Posterior vena cava (tissue), 2 donors: Measurements from ENCODE around the gene PYGO2. TPM values are rescaled to one million over a fixed set of nuclear protein-coding genes. Genes with fewer than 3 reads are reported as not detected.
"Not testable (repeated sequence)": the region's sequence is repeated elsewhere in the genome, so short reads cannot be mapped to it uniquely, and the experiment has no call there.

Experiments used
- DNase-seq: peaks from one replicate; pipeline ENCODE4 v3.0.0-alpha.2; 2020; ENCODE audit warnings: low spot score
- intact Hi-C, 2 donors: fragments of 100-400 bp; cut with DNase I; formaldehyde crosslinking; loops; one replicate each; pipeline versions ENCODE4 v1.14.1 to v1.14.2; 2022 to 2023
- total RNA-seq, 2 donors: library from RNA; stranded (reverse); fragmentation: NEBNext Ultra II Directional; extraction: Animal tissue kit (Norgen Biotek cat#: 25700); gene quantifications; one replicate each; pipeline ENCODE4 v1.2.1, GENCODE V29; 2021
- donor health status: DM: yes; HTN: yes; CAD: no.
- donor health status: DM: yes; HTN: yes; CAD: no.

PYGO2 gene
- total RNA-seq, 2 donors from 2014 or later = 17.0 to 19.2 TPM

- DNase-seq = peak; percentile 100
- intact Hi-C loops = loop anchor here (1.0 to 2.0 kb wide), 2 partner anchors 48 to 49 kb away; partner anchors contain the start of gene ADAM15 (in 1 of the 2)
These were observed 40.3 kb upstream of the PYGO2 start for GRCh38 chr1:155001675-155002463.

DNA sequence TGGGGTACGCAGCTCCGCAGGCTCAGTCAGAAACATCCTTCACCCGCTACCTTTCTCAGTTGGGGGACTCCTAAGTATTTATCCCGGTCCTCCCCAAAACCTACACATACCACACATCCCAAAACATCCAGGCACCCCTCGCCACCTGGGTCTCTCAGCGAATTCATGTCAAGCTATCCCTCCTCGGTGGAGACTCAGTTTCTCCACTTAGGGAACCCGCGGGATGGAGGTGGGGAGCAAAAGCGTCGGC lies 39.8 kb upstream of the PYGO2 start:
- intact Hi-C loops = no loop called here

DNA sequence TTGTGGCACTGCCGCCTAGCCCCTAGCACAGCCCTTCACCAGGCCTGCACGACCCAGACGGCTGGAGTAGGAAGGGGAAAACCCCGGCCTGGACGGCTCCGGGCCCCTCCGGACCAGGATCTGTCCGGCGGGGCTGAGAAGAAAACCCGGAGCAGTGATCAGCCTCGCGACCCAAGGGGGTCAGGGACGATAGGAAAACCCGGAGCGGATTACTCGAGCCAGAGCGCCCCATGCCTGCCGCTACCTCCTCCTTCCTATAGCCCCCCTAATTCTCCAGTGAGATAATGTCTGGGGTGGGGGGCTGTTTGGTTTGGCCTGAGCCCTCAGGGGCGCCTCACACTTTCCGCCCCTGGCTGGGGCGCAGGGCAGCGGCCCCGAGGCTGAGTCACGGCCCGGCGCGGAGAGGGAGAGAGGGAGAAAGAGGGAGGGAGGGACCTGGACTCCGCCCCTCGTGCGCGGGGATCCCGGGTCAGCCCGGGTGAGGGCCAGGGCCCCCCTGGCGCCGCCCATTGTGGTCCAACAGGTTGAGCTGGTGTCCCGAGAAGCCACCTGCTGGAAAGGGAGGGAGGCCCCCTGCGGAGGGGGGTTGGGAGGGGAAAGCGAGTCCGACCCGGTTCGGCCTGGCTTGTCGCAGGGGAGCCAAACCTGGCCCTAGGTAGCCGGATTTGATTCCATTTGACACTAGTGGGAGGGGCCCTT lies 39.3 kb upstream of the PYGO2 start:
- DNase-seq = peak; percentile 95
- intact Hi-C loops = no loop called here

More for the DNA sequence above, 39.8 kb upstream of the PYGO2 start:
- no peak for DNase-seq

DNA sequence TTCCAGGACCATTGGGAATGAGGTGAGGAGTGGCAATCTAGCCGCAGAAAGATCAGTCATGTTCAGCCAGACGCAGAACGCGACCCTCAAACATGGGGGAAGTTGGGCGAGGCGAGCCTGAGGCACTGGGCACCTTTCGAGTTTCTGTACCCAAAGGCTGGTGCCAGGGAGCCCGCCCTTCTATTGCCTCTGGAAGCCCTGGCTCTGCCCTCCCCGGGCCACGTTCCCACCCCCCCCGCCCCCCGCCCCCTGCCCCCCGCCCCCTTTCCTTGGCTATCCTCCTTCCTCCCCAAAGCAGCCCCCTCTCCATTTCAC lies 38.8 kb upstream of the PYGO2 start:
- peak; percentile 81 for DNase-seq
- intact Hi-C loops = no loop called here

- intact Hi-C loops = no loop called here
- DNase-seq = peak; percentile 80
These were observed 38.2 kb upstream of the PYGO2 start for GRCh38 chr1:154999571-155000410.

DNA sequence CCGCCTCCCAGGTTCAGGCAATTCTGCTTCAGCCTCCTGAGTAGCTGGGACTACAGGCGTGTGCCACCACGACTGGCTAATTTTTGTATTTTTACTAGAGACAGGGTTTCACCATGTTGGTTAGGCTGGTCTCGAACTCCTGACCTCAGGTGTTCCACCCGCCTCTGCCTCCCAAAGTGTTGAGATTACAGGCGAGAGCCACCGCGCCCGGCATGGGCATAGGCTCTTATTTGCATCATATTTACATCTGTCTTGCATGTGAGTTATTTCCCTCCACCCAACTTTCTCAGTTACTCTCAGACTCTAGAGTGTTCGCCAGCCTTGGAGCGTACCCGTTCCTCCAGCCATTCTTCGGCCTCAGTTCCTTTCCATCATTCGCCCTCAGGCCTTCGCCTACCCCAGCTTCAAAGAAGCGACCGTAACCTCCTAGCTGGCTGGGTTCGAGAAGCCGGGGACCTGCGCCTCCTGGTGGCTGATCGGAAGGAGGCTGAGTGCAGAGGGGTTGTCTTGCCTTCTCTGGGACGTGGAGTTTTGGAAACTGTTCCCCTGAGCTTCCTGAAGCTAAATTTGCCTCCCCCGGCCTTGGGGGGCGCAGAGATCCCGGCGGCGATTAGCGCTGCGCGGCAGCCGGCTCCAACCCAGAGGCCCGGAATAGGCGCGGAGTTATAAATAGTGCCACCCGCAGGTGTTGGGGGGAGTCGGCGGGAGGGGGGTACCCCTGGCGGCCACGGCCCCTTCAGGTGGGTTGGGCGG lies 37.4 kb upstream of the PYGO2 start:
- DNase-seq = peak; percentile 92
- intact Hi-C loops = no loop called here

DNA sequence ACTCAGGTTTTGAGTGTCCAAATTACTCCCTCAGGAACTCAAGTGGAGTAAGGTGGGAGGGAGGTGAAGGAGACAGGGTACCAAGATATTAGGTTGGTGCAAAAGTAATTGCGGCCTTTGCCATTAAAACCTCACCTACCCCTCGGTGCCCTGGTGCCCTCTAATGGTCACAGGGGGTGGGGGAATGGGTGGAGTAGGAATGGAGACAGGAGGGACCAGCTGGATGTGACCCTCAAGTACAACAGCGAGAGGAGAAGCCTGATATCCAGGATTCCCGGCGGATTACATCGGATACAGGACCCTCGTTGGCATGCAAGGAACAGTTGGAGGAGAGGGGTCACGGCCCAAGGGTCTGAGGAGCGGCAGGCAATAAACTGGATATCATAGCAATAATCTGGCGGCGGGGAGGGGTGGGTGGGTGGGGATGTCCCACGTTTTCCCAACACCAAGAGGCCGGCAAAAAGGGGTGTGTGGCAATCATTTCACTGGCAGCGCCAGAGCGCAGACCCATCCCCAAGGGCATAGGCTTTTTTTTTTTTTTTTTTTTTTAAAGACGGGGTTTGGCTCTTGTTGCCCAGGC lies 36.7 kb upstream of the PYGO2 start:
- intact Hi-C loops = no loop called here
- peak; percentile 52 for DNase-seq

DNA sequence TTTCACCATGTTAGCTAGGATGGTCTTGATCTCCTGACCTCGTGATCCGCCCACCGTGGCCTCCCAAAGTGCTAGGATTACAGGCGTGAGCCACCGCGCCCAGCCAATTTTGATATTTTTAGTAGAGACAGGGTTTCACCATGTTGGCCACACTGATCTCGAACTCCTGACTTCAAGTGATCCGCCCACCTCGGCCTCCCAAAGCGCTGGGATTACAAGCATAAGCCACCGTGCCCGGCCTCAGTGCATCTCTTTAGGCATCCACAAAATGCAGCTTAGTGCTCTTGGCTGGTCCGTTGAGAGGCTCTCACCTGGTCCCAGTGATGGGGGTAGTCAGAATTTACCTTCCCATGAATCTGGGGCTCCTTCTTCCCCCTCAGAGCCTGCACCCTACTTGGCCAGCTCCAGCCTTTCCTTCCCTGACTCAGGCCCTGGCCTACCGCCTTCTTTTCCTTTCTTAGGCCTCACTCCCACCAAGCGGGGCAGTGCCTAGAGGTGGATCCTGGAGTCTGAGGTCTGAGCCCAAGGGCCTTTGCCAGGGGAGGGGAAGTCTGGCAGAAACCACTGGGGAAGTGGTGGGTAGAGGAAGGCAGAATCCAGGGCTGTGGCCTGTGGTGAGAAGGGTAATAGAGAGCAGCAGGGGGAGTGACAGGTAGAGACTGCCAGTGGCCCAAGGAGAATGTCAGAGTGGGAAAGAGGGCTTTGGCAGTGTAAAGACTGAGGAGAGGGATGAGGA lies 35.6 kb upstream of the PYGO2 start:
- DNase-seq = peak; percentile 47
- intact Hi-C loops = no loop called here

- intact Hi-C loops = not testable (repeated sequence)
These were observed 33.9 kb upstream of the PYGO2 start for GRCh38 chr1:154995301-154995983.

GRCh38 chr1:154994591-154994990 lies 33.0 kb upstream of the PYGO2 start:
- no peak for DNase-seq
- intact Hi-C loops = no loop called here

More at GRCh38 chr1:154995301-154995983, 33.9 kb upstream of the PYGO2 start:
- peak; percentile 82 for DNase-seq

DNA sequence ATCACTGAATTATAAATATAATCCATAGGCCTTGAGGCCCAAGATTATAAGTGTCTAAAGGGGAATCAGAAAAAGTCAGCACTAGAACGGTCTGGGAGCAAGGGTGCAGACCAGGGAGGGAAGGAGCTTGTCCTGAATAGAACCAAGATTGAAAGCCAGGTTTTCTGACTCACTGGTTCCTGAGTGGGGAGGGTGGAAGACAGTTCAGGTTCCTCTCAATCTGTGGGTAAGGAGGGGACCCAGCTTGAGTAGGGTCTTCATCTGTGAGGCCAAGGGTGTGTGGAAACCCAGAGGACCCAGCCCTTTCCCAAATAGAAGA lies 32.6 kb upstream of the PYGO2 start:
- DNase-seq = peak; percentile 12
- intact Hi-C loops = no loop called here

DNA sequence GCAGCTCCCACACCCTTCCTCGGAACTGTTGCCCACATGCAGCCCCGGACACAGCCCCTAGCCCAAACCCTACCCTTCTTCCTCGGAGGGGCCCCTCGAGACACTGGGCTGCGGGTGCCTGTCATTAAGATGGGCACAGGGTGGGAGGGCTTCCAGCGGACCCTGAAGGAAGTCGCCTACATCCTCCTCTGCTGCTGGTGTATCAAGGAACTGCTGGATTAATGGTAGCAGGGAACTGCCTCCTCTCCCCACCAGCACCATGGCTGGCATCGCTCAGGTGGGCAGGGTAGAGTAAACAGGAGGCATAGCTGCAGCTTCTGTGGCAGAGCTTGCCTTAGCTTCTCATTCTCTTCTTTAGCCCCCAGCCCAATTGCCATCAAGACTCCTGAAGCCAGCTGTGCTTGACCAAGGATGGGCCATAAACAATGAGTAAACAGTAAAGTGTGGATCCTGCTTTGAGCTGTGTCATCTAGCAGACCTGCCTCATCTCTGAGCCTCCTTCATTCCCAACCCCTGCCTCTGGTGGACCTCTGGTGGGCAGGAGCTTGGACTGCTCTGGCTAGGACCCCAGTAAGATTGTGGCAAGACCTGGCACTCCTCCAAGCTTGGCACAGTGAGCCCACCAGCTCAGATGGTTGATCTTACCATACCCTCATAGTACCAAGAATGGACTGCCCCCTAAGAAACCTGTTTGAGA lies 32.1 kb upstream of the PYGO2 start, which contains the start of gene LENEP:
Gene LENEP, plus strand, starts transcription at position 15 of the 697 bp plus-strand sequence. Its CDS starts 22 bp downstream, at position 37.
- intact Hi-C loops = no loop called here
- DNase-seq = peak; percentile 70

DNA sequence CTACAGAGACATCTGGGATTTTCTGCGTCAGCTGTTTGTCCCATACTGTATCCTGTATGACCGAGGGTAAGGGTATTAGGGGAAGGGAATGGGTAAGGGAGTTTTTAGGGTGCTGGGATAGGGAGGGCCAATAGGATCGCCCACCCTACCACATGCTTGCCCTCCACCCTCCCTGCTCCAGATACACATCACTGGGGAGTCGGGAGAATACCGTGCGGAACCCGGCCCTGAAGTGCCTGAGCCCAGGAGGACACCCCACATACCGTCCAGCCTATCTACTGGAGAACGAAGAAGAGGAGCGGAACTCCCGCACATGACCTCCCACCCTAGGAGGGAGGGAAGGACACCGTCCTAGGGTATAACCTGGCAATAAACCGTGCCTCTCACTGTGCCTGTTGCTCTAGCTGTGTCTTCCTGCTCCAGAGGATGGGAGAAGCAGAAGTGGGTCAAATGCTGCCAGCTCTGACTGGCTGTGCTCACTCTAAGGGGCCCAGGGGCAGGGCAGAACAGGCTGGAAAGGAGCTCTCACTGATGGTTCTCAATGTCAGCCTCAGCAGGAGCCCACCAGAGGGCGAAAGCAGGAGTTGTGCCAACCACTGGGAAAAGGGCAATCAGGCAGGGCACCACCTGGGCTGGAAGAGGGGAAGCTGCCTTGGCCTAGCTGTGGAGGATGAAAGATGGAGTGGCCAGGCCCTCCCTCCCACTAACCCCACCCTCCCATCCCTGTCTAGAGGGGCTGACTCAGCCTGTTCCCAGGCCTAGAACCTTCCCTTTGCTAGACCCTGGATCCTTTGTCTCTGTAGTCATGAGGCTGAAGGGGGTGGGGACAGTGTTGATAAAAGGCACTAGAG lies 31.4 kb upstream of the PYGO2 start:
- DNase-seq = peak; percentile 50
- intact Hi-C loops = no loop called here

GRCh38 chr1:154990276-154990675 lies 28.7 kb upstream of the PYGO2 start:
- DNase-seq = peak; percentile 53

DNA sequence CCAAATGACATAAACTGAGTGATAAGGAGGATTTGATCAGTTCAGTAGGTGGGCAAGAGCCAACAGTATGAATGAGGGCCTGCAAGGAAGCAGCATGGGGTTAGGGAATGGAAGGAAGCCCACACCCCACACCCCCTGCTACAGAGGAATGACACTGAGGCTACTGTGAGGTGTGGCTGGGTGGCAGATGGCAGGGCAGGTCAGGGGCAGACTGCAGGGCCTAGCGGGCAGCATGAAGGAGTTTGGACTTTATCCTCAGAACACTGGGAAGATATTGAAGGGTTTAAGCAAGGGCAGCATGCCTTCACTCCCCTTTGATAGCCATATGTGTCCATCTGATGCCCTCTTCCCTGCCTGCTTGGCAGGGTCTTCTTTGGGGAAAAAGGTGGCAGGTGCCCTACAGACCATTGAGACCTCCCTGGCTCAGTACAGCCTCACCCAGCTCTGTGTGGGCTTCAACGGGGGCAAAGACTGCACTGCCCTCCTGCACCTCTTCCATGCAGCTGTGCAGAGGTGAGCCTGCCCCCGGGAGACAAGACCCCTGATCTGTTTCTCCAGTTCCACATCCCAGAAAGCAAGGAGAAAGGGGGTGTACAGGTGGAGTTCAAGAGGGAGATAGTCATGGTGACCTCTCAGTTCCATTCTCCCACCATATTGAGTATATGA lies 27.7 kb upstream of the PYGO2 start:
- DNase-seq = peak; percentile 48
- intact Hi-C loops = no loop called here

More at GRCh38 chr1:154990276-154990675, 28.7 kb upstream of the PYGO2 start:
- intact Hi-C loops = no loop called here
